ENCODE data around the gene NCOA3.
"Not testable (repeated sequence)": the region's sequence is repeated elsewhere in the genome, so short reads cannot be mapped to it uniquely, and the experiment has no call there.

NCOA3 gene

GRCh38 chr20:47500554-47500953 lies 1.1 kb upstream of the NCOA3 start:
- DNase-seq (ENCODE audit: low read depth in 2 of 2): no peak

DNA sequence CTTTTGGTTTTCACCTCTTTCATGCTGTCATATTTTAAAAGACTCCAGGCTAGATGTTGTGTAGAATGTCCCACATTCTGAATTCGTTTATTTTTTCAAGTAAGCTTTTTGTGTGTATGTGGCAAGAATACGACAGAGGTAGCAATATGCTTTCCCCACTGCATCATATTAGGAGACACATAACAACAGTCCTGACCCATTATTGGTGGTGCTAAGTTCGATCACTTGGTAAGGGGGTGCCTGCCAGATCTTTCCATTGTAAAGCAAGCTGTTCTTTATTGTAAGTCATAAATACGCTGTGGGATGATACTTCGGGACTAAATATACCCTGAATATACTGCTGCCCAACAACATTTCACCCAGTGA lies 588 bp upstream of the NCOA3 start:
- no peak for DNase-seq (ENCODE audit: low read depth in 2 of 2)

- no peak for DNase-seq (ENCODE audit: low read depth in 2 of 2)
Observed at GRCh38 chr20:47502271-47503239, 868 bp downstream of the NCOA3 start.

DNA sequence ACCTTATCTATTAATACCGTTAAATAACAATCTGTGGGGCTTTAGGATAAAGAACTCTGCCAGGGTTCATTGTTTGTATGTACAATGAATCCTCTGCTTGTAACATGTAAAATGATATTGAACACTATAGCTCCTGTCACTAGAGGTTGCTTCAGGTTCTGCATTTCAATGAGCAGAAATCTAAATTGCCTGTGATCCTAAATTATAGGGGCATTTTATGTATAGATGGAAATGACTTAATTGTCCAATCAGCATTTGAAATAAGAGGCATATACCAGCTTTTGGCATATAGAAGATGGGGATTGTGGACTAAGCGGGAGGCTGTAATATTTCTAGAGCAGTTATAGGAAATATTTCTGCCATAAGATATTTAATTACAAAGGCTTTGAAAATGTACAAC lies 2.0 kb downstream of the NCOA3 start:
- no peak for DNase-seq (ENCODE audit: low read depth in 2 of 2)

DNA sequence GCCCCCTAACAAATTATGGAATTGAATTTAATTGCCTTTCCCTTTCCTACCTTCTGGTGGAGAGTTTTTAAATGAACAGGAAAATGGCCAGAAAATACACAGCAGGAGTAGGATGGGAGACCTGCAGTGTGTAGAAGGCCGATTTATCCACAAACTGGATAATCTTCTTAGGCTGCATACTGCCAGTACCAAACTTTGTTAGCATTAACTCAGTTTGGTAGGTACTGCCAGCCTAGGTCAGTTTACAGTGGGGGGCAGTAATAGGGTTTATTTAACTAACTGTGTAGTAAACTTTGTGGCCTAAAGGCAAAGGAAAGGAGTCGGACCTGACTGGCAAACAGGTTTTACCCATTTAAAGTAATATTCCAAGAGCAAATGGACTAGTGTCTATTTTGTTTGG lies 4.6 kb downstream of the NCOA3 start:
- no peak for DNase-seq (ENCODE audit: low read depth in 2 of 2)

- DNase-seq (ENCODE audit: low read depth in 2 of 2): no peak
Observed at GRCh38 chr20:47506850-47507249, 5.2 kb downstream of the NCOA3 start.

GRCh38 chr20:47507275-47507981 lies 5.7 kb downstream of the NCOA3 start:
- not testable (repeated sequence) for DNase-seq (ENCODE audit: low read depth in 2 of 2)

- DNase-seq (ENCODE audit: low read depth in 2 of 2): no peak
Observed at GRCh38 chr20:47508278-47508677, 6.6 kb downstream of the NCOA3 start.

GRCh38 chr20:47509104-47509661 lies 7.5 kb downstream of the NCOA3 start:
- DNase-seq (ENCODE audit: low read depth in 2 of 2): no peak

- no peak for DNase-seq (ENCODE audit: low read depth in 2 of 2)
Observed at GRCh38 chr20:47509685-47510084, 8.0 kb downstream of the NCOA3 start.

GRCh38 chr20:47515843-47516242 lies 14.2 kb downstream of the NCOA3 start:
- no peak for DNase-seq (ENCODE audit: low read depth in 2 of 2)

- DNase-seq (ENCODE audit: low read depth in 2 of 2): no peak
Observed at GRCh38 chr20:47521059-47521808, 19.5 kb downstream of the NCOA3 start.

DNA sequence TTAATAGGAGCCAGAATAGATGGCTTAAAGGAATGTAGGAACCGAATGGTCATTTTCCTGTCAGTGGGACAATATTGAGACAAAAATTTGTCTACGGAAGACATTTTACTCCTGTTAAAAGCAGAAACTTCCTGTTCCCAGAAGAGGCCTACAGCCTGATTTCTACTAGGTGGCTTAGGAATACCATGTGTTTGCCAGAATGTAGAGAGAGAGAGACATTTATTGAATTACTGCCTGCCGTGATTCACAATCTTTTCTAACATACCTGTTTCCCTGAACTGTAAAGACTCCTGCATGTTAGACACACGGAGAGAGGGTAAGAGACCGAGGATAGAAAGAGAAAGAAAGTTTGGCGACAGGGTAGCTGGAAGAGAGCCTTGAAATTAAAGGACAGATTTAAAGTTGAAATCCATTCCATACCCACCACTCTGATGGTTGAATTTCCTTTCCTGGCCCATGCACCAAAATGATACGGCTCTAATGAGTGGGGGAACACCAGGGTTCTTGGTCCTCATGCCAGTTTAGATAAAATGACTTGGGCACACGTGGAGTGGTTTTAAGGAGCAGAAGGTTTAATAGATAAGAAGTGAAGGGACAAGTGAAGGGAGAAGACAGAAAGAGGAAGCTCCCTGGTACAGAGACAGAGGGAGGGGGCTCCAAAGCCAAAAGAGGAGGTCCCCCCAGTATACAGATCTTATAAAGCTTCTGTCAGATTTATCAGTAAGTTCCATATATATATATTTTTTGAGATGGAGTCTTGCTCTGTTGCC lies 22.5 kb downstream of the NCOA3 start:
- no peak for DNase-seq (ENCODE audit: low read depth in 2 of 2)

- DNase-seq (ENCODE audit: low read depth in 2 of 2): no peak
Observed at GRCh38 chr20:47527004-47527800, 25.5 kb downstream of the NCOA3 start.

DNA sequence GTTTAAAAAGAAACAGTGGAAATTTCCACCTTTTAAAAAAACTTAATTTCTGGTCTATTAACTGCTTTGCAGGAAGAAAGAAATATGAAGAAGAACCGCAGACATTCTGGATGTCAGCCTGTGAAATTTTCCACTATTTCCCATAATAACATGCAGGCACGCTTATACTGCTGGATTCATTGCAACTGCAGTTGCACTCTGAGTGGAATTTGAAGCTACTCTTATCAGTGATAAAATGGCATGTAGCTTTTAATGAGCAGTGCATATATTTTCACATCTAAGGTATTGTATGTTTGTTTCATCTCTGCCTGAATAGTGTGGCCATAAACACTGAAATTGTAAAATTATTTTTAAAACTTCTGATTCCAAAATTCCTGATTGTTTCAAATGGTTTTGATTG lies 28.2 kb downstream of the NCOA3 start:
- no peak for DNase-seq (ENCODE audit: low read depth in 2 of 2)

DNA sequence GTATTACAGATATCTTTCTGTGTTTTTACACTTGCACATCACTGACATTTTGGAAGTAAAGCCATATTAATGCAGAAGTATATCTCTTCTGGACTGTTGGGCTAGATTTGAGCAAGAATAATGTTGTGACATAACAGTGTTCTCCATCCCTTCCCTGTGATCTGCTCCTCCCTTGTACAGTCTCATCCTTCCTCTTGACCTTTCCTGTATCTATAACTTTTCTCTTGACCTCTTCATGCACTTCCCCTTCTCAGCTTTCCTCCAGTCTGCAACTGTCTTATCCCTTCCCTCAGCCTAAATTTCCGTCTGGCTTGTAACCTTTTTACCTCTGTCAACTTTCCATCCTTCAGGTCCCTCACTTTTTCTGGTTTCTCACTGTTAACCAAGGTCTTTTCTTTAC lies 29.8 kb downstream of the NCOA3 start:
- no peak for DNase-seq (ENCODE audit: low read depth in 2 of 2)

DNA sequence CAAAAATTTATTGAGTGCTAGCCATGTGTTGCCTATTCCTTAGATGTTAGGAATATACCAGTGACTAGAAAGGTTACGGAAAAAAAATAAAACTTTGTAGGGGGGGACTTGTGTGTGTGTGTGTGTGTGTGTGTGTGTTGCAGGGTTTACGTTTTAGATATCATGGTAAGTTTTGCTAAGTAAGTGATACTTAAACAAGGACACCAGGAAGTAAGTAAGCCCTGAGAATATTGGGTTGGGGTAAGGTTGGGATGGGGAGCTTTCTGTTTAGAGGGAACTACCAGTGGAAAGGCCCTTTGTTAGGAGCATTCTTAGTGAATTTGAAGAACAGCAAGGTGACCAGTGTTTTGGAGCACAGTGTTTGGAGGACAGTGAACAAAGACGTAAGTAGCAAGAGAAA lies 30.3 kb downstream of the NCOA3 start:
- DNase-seq (ENCODE audit: low read depth in 2 of 2): no peak

DNA sequence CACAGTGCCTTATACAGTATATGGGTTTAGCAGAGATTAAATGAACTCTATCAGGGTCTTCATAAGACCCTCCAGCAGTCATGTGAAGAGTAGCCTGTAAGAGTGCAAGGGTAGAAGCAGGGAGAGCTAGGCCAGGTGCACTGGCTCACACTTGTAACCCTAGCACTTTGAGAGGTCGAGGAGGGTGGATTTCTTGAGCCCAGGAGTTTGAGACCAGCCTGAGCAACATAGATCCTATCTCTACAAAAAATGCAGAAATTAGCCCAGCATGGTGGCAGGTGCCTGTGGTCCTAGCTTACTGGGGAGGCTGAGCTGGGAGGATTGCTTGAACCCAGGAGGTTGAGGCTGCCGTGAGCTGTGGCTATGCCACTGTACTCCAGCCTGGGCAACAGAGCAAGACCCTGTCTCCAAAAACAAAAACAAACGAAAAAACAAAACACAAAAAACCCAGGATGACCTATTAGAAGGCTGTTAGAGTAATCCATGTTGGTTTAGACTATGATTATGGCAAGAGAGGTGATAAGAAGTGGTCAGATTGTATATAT lies 31.9 kb downstream of the NCOA3 start:
- no peak for DNase-seq (ENCODE audit: low read depth in 2 of 2)

DNA sequence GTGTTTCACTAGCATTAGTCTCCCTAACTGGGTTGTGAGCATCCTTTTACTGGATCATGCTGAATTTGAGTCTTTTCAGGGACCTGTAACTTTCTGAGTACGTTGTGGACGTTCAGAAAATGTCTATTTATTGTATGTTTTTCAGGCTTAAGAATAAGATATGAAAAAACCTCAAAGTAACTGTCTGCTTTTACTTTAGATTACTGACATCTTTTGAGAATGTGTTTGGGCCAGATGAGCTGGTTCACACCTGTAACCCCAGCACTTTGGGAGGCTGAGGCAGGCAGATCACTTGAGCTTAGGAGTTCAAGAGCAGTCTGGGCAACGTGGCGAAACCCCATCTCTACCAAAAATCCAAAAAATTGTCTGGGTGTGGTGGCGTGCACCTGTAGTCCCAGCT lies 32.7 kb downstream of the NCOA3 start:
- DNase-seq (ENCODE audit: low read depth in 2 of 2): no peak

- no peak for DNase-seq (ENCODE audit: low read depth in 2 of 2)
Observed at GRCh38 chr20:47535088-47535487, 33.4 kb downstream of the NCOA3 start.

Data from stimulated activated CD8-positive, alpha-beta memory T cell treated with anti-CD3 and anti-CD28 coated beads, Interleukin-15, amount 100 ng/mL, for 48 hours (primary cell).